NCI-H187 treated with DMSO at 0.1 percent for 48 hours (cell line): ENCODE results near the gene SNAPC4.

Source experiments
- DNase-seq: peaks from one replicate; lab custom pipeline; 2025; lab: John Stamatoyannopoulos, UW

The SNAPC4 gene, protein sequence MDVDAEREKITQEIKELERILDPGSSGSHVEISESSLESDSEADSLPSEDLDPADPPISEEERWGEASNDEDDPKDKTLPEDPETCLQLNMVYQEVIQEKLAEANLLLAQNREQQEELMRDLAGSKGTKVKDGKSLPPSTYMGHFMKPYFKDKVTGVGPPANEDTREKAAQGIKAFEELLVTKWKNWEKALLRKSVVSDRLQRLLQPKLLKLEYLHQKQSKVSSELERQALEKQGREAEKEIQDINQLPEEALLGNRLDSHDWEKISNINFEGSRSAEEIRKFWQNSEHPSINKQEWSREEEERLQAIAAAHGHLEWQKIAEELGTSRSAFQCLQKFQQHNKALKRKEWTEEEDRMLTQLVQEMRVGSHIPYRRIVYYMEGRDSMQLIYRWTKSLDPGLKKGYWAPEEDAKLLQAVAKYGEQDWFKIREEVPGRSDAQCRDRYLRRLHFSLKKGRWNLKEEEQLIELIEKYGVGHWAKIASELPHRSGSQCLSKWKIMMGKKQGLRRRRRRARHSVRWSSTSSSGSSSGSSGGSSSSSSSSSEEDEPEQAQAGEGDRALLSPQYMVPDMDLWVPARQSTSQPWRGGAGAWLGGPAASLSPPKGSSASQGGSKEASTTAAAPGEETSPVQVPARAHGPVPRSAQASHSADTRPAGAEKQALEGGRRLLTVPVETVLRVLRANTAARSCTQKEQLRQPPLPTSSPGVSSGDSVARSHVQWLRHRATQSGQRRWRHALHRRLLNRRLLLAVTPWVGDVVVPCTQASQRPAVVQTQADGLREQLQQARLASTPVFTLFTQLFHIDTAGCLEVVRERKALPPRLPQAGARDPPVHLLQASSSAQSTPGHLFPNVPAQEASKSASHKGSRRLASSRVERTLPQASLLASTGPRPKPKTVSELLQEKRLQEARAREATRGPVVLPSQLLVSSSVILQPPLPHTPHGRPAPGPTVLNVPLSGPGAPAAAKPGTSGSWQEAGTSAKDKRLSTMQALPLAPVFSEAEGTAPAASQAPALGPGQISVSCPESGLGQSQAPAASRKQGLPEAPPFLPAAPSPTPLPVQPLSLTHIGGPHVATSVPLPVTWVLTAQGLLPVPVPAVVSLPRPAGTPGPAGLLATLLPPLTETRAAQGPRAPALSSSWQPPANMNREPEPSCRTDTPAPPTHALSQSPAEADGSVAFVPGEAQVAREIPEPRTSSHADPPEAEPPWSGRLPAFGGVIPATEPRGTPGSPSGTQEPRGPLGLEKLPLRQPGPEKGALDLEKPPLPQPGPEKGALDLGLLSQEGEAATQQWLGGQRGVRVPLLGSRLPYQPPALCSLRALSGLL (N-terminal part only)

GRCh38 chr9:136400038-136400834 lies at the start of gene SNAPC4:
Gene SNAPC4, minus strand, starts transcription at chr9:136400170. Its CDS starts 1,742 bp downstream, at chr9:136398428.
- DNase-seq: no peak

DNA sequence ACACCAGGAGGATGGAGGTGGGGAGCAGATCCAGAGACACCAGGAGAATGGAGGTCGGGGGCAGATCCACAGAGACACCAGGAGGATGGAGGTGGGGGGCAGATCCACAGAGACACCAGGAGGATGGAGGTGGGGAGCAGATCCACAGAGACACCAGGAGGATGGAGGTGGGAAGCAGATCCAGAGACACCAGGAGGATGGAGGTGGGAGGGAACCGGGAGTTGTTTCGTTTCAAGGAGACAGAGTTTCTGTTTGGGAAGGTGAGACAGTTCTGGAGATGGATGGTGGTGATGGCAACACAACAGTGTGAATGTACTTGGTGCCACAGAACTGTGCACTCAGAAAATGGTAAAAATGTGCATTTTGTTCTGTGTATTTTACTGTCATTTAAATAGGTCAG lies 48.7 kb upstream of the SNAPC4 start:
- DNase-seq: no peak

- DNase-seq: no peak
These were observed 47.3 kb upstream of the SNAPC4 start for GRCh38 chr9:136447173-136447778.

DNA sequence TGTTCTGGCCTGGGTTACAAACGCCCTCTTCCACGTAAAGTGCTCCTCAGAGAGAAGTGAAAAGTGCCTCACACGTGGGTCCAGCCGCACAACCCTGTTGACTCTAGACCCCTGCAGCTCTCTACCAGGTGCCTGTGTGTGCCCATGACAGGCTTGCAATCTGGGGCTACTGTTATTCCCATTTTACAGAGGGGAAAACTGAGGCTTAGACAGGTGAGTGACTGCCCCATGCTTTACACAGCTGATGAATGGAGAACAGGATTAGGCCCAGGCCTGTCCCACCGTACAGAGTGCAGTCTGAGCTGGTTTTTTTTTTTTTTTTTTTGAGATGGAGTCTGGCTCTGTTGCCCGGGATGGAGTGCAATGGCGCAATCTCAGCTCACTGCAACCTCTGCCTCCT lies 45.8 kb upstream of the SNAPC4 start:
- DNase-seq: no peak

DNA sequence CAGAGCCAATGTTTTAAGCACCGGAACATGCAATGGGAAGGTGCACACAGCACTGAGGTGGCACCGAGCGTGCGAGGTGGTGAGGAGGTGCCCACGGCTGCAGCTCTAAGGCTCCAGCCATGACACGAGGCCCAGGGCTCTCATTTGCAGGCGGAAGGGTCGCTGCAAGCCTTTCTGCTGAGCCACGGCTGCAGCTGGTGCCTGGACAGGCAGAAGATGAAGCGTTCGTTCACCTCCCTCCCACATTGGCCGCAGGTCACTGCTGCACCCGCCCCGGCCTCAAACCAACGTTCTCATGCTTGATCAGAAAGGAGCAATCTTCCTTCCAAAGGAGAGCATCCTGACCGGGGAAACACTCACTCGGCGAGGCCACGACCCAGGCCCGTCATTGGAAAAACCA lies 44.1 kb upstream of the SNAPC4 start:
- no peak for DNase-seq

- no peak for DNase-seq
These were observed 43.7 kb upstream of the SNAPC4 start for GRCh38 chr9:136443687-136444086.

GRCh38 chr9:136443087-136443486 lies 43.1 kb upstream of the SNAPC4 start:
- no peak for DNase-seq

DNA sequence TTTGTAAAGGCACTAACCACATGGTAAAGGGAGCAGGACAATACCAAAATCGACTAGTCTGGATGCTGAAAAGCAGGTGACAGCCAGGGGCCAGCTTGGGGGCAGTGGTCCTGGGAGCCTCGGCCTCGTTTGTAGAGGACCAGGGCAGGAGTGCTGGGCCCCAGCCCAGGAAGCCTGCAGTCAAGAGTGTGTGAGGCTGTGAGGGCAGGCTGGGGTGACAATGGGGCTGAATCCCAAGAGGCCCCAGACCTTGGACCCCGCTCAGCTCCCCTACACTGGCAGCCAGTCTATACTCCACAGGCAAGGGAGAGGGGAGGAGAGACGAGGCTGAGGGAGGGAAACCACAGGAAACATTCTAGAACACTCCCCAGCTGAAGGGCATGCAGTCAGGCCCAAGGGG lies 42.3 kb upstream of the SNAPC4 start:
- DNase-seq: no peak

DNA sequence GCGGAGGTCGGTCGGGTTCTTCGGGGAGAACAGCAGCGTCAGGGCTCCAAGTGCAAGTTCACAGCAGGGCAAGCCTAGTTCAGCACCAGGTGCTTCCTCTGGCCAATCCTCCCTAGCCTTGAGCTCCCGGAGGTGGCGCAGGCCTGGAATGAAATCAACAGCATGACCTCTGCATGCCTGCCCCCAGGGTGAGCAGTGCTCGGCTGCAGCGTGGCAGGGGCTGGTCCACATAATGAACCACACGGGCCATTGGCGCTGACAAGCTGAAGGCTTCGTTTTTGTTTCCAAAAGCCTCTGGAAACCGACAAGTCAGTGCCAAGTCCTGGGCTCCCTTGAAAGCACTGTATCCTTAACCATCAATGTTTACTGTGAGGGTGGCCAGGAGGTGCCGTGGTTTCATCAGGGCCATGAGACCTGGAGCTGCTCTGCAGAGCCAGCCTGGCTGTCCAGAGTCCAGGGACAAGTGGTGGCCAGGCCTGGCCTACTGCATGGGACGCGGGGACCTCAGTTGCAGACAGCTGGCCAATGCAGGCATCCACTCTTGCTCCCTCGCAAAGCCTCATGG lies 41.8 kb upstream of the SNAPC4 start:
- no peak for DNase-seq

DNA sequence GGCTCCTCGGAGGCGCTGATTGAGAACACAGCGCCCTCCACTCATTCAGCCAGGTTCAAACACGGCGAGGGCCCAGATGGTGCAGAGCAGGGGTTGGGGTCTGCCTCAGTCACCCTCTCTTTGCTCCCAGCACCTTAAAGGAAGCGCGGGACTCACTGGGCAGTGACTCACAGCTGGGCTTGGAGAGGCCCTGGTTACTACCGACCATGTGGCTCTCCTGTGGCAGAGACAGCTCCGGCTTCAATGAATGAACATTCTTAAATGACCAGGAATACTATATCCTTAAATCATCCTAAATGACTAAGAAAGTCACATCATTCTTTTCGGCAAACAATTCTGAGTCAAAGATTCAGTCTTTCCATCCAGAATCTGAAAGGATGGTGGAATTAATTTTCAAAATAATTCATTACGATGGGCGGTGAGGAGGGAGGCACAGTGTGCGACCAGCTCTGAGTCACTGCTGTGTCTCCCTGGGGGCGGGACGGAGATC lies 41.3 kb upstream of the SNAPC4 start:
- DNase-seq: no peak

- DNase-seq: no peak
These were observed 39.8 kb upstream of the SNAPC4 start, which contains the start of gene INPP5E for GRCh38 chr9:136439481-136440408. Gene INPP5E, minus strand, starts transcription at chr9:136439845. Its CDS starts 426 bp downstream, at chr9:136439419.

- no peak for DNase-seq
These were observed 38.8 kb upstream of the SNAPC4 start for GRCh38 chr9:136438548-136439480.

- DNase-seq: no peak
These were observed 38.0 kb upstream of the SNAPC4 start for GRCh38 chr9:136437839-136438547.

- DNase-seq: no peak
These were observed 37.5 kb upstream of the SNAPC4 start for GRCh38 chr9:136437430-136437829.

DNA sequence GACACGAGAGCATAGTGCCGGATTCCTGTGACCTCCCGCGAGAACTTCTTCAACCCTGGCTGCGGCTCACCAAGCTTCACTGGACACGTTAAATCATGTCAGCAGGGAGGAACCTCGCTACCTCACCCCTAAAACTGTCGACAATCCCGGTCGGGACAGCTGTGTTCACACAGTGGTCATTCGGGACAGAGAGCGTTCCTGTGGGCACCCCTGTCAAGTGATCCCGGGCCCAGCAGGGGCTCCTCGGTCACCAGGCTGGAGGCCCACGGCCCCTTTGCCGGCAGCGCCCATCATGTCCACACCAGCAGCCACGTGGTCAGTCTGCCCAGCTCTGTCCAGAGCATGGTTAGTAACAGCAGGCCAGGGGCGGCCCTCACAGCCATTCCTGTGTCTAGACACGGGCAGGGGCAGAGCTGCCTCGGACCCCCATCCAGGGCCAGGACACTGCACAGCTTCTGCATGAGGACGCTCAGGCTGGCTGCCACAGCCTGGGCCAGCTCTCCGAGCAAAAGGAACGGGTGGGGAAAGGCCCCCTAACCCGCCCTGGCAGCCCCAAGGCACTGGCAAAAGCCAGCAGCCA lies 36.2 kb upstream of the SNAPC4 start:
- no peak for DNase-seq

DNA sequence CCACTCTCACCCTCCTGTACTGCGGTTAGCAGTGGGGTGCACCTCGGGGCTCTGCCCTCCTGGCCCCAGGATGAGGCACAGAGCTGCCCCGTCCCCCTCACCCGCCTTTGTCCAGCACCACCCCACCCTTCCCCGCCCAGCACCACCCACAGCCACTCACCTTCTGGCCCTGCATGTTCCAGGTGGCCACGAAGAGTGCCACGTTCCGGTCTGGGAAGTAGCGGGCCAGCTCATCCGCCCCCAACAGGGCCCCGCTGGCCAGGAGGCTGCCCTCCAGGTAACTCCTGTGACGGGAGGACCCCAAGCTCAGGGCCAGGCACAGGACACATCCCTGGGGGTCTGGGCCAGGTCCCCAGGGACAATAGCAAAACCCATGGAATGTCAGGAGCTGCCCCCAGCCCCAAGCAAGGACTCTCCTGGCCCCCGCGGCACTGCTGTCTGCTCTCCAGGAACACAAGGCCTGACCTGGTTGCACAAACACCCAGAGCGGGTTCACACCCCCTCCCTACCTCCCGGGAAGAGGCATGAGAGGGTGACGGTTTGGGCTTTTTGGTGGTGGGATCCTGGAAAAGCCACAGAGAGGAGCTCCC lies 34.7 kb upstream of the SNAPC4 start:
- no peak for DNase-seq
